ENCODE results near the gene SMYD3.

SMYD3 gene

GRCh38 chr1:245762396-245762910 lies 744.6 kb downstream of the SMYD3 start:
- H3K9me3 ChIP-seq (ENCODE audit: control insufficient read depth, insufficient read depth, low read depth, low read length), result no peaks in the 10 kb centered on the region
- H3K36me3 ChIP-seq (ENCODE audit: control insufficient read depth in 2 of 2, insufficient read depth in 1 of 2, low read length in 2 of 2), result no peaks in the 10 kb centered on the region
- no peak overlapping the region for H3K4me3 ChIP-seq (ENCODE audit: low read depth, low read length)
- CTCF ChIA-PET, result no interaction called here
- H3K4me1 ChIP-seq (ENCODE audit: control insufficient read depth, insufficient read depth, low read length), result no peaks in the 10 kb centered on the region
- H3K27ac ChIP-seq (ENCODE audit: extremely low read depth, low read depth, low read length), result no peak overlapping the region
- POLR2A ChIA-PET, result no interaction called here
- no peak for TF ChIP-seq ZBTB6 (tag by site-specific recombination; IDR thresholded peaks at IDR 0.05)
- TF ChIP-seq ZNF704 (tag by site-specific recombination; IDR thresholded peaks at IDR 0.05), result no peak
- TF ChIP-seq ZNF157 (tag by site-specific recombination; IDR thresholded peaks at IDR 0.05), result no peak
- TF ChIP-seq, protein P1, sequence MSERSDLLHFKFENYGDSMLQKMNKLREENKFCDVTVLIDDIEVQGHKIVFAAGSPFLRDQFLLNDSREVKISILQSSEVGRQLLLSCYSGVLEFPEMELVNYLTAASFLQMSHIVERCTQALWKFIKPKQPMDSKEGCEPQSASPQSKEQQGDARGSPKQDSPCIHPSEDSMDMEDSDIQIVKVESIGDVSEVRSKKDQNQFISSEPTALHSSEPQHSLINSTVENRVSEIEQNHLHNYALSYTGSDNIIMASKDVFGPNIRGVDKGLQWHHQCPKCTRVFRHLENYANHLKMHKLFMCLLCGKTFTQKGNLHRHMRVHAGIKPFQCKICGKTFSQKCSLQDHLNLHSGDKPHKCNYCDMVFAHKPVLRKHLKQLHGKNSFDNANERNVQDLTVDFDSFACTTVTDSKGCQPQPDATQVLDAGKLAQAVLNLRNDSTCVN (tag by site-specific recombination; optimal IDR thresholded peaks at IDR 0.05), result no peak
- TF ChIP-seq ZNF239 (tag by site-specific recombination; IDR thresholded peaks at IDR 0.05), result no peak
- TF ChIP-seq, protein P2, sequence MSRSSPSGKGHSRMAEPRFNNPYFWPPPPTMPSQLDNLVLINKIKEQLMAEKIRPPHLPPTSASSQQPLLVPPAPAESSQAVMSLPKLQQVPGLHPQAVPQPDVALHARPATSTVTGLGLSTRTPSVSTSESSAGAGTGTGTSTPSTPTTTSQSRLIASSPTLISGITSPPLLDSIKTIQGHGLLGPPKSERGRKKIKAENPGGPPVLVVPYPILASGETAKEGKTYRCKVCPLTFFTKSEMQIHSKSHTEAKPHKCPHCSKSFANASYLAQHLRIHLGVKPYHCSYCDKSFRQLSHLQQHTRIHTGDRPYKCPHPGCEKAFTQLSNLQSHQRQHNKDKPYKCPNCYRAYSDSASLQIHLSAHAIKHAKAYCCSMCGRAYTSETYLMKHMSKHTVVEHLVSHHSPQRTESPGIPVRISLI (tag by site-specific recombination; IDR thresholded peaks at IDR 0.05), result no peak
- TF ChIP-seq ZNF248 (tag by site-specific recombination; IDR thresholded peaks at IDR 0.05), result no peak
- TF ChIP-seq ZNF623 (tag by site-specific recombination; IDR thresholded peaks at IDR 0.05), result no peak
- no peak for TF ChIP-seq ZFP69B (tag by site-specific recombination; IDR thresholded peaks at IDR 0.05)
- TF ChIP-seq ZBTB8A (tag by site-specific recombination; IDR thresholded peaks at IDR 0.05), result no peak
- TF ChIP-seq PBX3 (CRISPR knock-in tag; IDR thresholded peaks at IDR 0.05), result no peak
- no peak for TF ChIP-seq ZNF148 (tag by site-specific recombination; IDR thresholded peaks at IDR 0.05; ENCODE audit: borderline replicate concordance)
- TF ChIP-seq ZNF558 (tag by site-specific recombination; IDR thresholded peaks at IDR 0.05), result no peak
- no peak for TF ChIP-seq ZNF837 (tag by site-specific recombination; IDR thresholded peaks at IDR 0.05)

- H3K27ac ChIP-seq (ENCODE audit: extremely low read depth, low read depth, low read length), result no peak overlapping the region
- no peaks in the 10 kb centered on the region for H3K9me3 ChIP-seq (ENCODE audit: control insufficient read depth, insufficient read depth, low read depth, low read length)
- H3K36me3 ChIP-seq (ENCODE audit: control insufficient read depth in 2 of 2, insufficient read depth in 1 of 2, low read length in 2 of 2), result no peaks in the 10 kb centered on the region
- no peak overlapping the region for H3K4me3 ChIP-seq (ENCODE audit: low read depth, low read length)
- ChIA-PET CTCF (no interaction called here), POLR2A (no interaction called here)
- no peaks in the 10 kb centered on the region for H3K4me1 ChIP-seq (ENCODE audit: control insufficient read depth, insufficient read depth, low read length)
- TF ChIP-seq PRDM4 (tag by site-specific recombination; IDR thresholded peaks at IDR 0.05) (no peak), ZNF138 (tag by site-specific recombination; IDR thresholded peaks at IDR 0.05; ENCODE audit: borderline replicate concordance) (no peak), RBAK (tag by site-specific recombination; IDR thresholded peaks at IDR 0.05) (no peak), ZSCAN5A (tag by site-specific recombination; IDR thresholded peaks at IDR 0.05) (no peak), ZNF645 (tag by site-specific recombination; IDR thresholded peaks at IDR 0.05) (no peak), SCRT1 (tag by site-specific recombination; IDR thresholded peaks at IDR 0.05; ENCODE audit: borderline replicate concordance) (no peak)
Observed at GRCh38 chr1:245760301-245760700, 746.8 kb downstream of the SMYD3 start.
